Non-pigmented ciliary epithelial cell (primary cell): ENCODE measurements around the gene HAUS7.

Experiments
- DNase-seq: peaks from one replicate; pipeline ENCODE4 v3.0.0-alpha.2; 2010; ENCODE audit warnings: low read depth

HAUS7 gene

GRCh38 chrX:153438532-153438931 is 31.8 kb downstream of the HAUS7 start:
- DNase-seq = no peak

- DNase-seq = no peak
Observed at GRCh38 chrX:153435845-153436244, 34.5 kb downstream of the HAUS7 start.

GRCh38 chrX:153434801-153435200 is 35.6 kb downstream of the HAUS7 start:
- DNase-seq = no peak

GRCh38 chrX:153433781-153434285 is 36.5 kb downstream of the HAUS7 start:
- DNase-seq = no peak

GRCh38 chrX:153433161-153433680 is 37.2 kb downstream of the HAUS7 start:
- no peak for DNase-seq

- DNase-seq = no peak
Observed at GRCh38 chrX:153430796-153431195, 39.6 kb downstream of the HAUS7 start.

GRCh38 chrX:153426204-153426603 is 44.2 kb downstream of the HAUS7 start:
- no peak for DNase-seq

- no peak for DNase-seq
Observed at GRCh38 chrX:153423652-153424051, 46.7 kb downstream of the HAUS7 start.

- DNase-seq = no peak
Observed at GRCh38 chrX:153421856-153422255, 48.5 kb downstream of the HAUS7 start.

GRCh38 chrX:153420851-153421599 is 49.4 kb downstream of the HAUS7 start:
- DNase-seq = no peak

- DNase-seq = no peak
Observed at GRCh38 chrX:153417637-153418036, 52.7 kb downstream of the HAUS7 start.

GRCh38 chrX:153416781-153417450 is 53.5 kb downstream of the HAUS7 start:
- DNase-seq = no peak

GRCh38 chrX:153414856-153415510 is 55.4 kb downstream of the HAUS7 start:
- DNase-seq = no peak

- no peak for DNase-seq
Observed at GRCh38 chrX:153413731-153414130, 56.6 kb downstream of the HAUS7 start.

- no peak for DNase-seq
Observed at GRCh38 chrX:153412746-153413720, 57.3 kb downstream of the HAUS7 start.

- DNase-seq = no peak
Observed at GRCh38 chrX:153411988-153412574, 58.3 kb downstream of the HAUS7 start.

- DNase-seq = no peak
Observed at GRCh38 chrX:153411255-153411987, 59.0 kb downstream of the HAUS7 start, which contains the start of gene ZFP92. Gene ZFP92 (plus strand): TSS chrX:153411472. CDS start chrX:153418323, 6,851 bp downstream.

- no peak for DNase-seq
Observed at GRCh38 chrX:153410888-153411254, 59.5 kb downstream of the HAUS7 start.

GRCh38 chrX:153410373-153410772 is 60.0 kb downstream of the HAUS7 start:
- DNase-seq = no peak

- DNase-seq = no peak
Observed at GRCh38 chrX:153409414-153410101, 60.8 kb downstream of the HAUS7 start.
